Measurements from ENCODE around the gene TBC1D14. TPM values are rescaled to one million over a fixed set of nuclear protein-coding genes. Genes with fewer than 3 reads are reported as not detected.

TBC1D14 gene
- polyA plus RNA-seq, 3 donors = 36.3 to 44.7 (median 39.3) TPM

DNA sequence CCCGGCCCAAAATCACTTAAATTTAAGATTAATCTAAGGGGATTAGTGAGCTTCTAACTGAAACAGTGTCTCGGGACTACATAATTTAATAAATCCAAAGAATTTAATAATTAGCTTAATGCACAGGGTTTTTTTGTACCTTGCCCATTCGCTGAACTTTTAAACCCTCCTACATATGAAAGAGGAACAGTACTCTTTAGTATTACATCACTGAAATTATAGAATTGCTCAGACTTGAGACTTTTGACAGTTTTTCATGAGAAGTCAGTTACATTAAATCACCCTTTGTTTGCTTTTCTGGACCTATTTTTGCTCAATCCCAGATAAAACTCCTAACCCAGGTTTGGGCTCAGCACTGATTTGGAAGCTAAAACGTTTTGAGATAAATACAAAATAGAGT, 131.1 kb downstream of the TBC1D14 start:
- TF ChIP-seq, protein P1, sequence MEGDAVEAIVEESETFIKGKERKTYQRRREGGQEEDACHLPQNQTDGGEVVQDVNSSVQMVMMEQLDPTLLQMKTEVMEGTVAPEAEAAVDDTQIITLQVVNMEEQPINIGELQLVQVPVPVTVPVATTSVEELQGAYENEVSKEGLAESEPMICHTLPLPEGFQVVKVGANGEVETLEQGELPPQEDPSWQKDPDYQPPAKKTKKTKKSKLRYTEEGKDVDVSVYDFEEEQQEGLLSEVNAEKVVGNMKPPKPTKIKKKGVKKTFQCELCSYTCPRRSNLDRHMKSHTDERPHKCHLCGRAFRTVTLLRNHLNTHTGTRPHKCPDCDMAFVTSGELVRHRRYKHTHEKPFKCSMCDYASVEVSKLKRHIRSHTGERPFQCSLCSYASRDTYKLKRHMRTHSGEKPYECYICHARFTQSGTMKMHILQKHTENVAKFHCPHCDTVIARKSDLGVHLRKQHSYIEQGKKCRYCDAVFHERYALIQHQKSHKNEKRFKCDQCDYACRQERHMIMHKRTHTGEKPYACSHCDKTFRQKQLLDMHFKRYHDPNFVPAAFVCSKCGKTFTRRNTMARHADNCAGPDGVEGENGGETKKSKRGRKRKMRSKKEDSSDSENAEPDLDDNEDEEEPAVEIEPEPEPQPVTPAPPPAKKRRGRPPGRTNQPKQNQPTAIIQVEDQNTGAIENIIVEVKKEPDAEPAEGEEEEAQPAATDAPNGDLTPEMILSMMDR (IDR thresholded peaks at IDR 0.05) = no peak
- Histone ChIP-seq H3K79me2 (ENCODE audit: insufficient read depth, low read length) (peaks cover 23% of the 10 kb centered on the region), H3K4me2 (replicated peaks; ENCODE audit: extremely low read depth, low read length, poor library complexity, severe bottlenecking) (peak overlapping the region; percentile 82), H3K36me3 (replicated peaks in 1 of 2; ENCODE audit: control insufficient read depth in 1 of 2, insufficient read depth in 2 of 2, low read length in 2 of 2) (peaks cover 0 to 4% of the 10 kb centered on the region in 2 donors), H3K27ac (ENCODE audit: low read depth in 1 of 2, low read length in 2 of 2) (no peak overlapping the region), H2AFZ (ENCODE audit: insufficient read depth, low read depth, low read length, poor library complexity, severe bottlenecking) (no peak overlapping the region), H4K20me1 (ENCODE audit: insufficient read depth, low read length) (peaks cover 20% of the 10 kb centered on the region), H3K9ac (ENCODE audit: insufficient read depth, low read length, poor library complexity, severe bottlenecking) (no peak overlapping the region), H3K27me3 (ENCODE audit: control insufficient read depth in 2 of 2, insufficient read depth in 2 of 2, low read length in 2 of 2) (no peaks in the 10 kb centered on the region), H3K9me3 (replicated peaks in 1 of 2; ENCODE audit: control insufficient read depth in 1 of 2, insufficient read depth in 1 of 2, low read length in 2 of 2) (no peaks in the 10 kb centered on the region), H3K4me3 (replicated peaks in 1 of 3; ENCODE audit: low read depth in 2 of 3, low read length in 3 of 3) (peak overlapping the region in 1 of 3 experiments; percentile 88), H3K4me1 (ENCODE audit: control insufficient read depth in 1 of 2, insufficient read depth in 2 of 2, low read length in 2 of 2) (peaks cover 39 to 46% of the 10 kb centered on the region in 2 donors)
- peak in 2 of 3 donors; percentile 20 to 34 for DNase-seq
- H3K27ac Mint-ChIP-seq = peak overlapping the region in 4 of 7 donors; percentile 46 to 74 (median 55)
- WGBS (ENCODE audit: insufficient coverage) = 20% methylated on average over 1 of the region's 4 CpGs
- peak overlapping the region; percentile 49 to 63 for H3K4me3 Mint-ChIP-seq
- peaks cover 8 to 13% of the 10 kb centered on the region in 2 donors for H3K36me3 Mint-ChIP-seq
- intact Hi-C loops (cut with micrococcal nuclease) = loop anchor here (5.0 to 10.0 kb wide), 3 partner anchors 53 to 326 kb away; partner anchors contain the start of gene BLOC1S4 (in 1 of the 2)
- peaks cover 0 to 3% (median 0%) of the 10 kb centered on the region in 7 donors for H3K9me3 Mint-ChIP-seq
- H3K27me3 Mint-ChIP-seq (ENCODE audit: low read depth in 3 of 3) = peaks cover 0 to 9% (median 3%) of the 10 kb centered on the region in 3 donors
- peaks cover 41% of the 10 kb centered on the region for H3K4me1 Mint-ChIP-seq

DNA sequence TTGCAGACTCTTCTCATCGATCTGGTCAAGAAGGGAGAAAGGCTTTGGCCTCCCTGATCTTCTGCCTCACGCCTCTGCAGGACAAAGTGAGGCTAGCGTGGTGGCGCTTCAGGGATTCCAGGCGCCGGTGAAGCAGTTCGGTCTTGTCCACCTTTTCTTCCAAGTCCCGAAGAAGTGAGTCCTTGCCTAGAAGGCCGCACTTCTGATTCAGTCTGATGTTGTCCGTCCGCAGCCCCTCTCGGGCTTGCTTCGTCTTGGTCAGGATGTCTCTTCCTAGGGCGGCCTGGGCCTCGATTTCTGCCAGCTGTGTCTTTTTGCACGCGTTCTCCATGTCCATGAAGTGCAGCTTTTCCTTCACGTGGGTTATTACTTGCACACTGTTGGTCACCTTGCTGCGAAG, 131.6 kb downstream of the TBC1D14 start:
- H3K4me3 ChIP-seq (replicated peaks in 1 of 3; ENCODE audit: low read depth in 2 of 3, low read length in 3 of 3) = peak overlapping the region in 1 of 3 experiments; percentile 88
- peaks cover 25% of the 10 kb centered on the region for H4K20me1 ChIP-seq (ENCODE audit: insufficient read depth, low read length)
- TF ChIP-seq, protein P1 (IDR thresholded peaks at IDR 0.05) = no peak
- WGBS (ENCODE audit: insufficient coverage) = 82% methylated on average over 19 of the region's 19 CpGs
- peaks cover 39 to 51% of the 10 kb centered on the region in 2 donors for H3K4me1 ChIP-seq (ENCODE audit: control insufficient read depth in 1 of 2, insufficient read depth in 2 of 2, low read length in 2 of 2)
- peak overlapping the region in 5 of 7 donors; percentile 26 to 93 (median 53) for H3K27ac Mint-ChIP-seq
- H3K27me3 ChIP-seq (ENCODE audit: control insufficient read depth in 2 of 2, insufficient read depth in 2 of 2, low read length in 2 of 2) = no peaks in the 10 kb centered on the region
- H3K9ac ChIP-seq (ENCODE audit: insufficient read depth, low read length, poor library complexity, severe bottlenecking) = no peak overlapping the region
- H3K79me2 ChIP-seq (ENCODE audit: insufficient read depth, low read length) = peaks cover 28% of the 10 kb centered on the region
- peaks cover 0 to 9% (median 3%) of the 10 kb centered on the region in 3 donors for H3K27me3 Mint-ChIP-seq (ENCODE audit: low read depth in 3 of 3)
- H2AFZ ChIP-seq (ENCODE audit: insufficient read depth, low read depth, low read length, poor library complexity, severe bottlenecking) = peak overlapping the region; percentile 88
- no peak for DNase-seq
- H3K36me3 ChIP-seq (replicated peaks in 1 of 2; ENCODE audit: control insufficient read depth in 1 of 2, insufficient read depth in 2 of 2, low read length in 2 of 2) = peaks cover 0 to 9% of the 10 kb centered on the region in 2 donors
- no peaks in the 10 kb centered on the region for H3K9me3 ChIP-seq (replicated peaks in 1 of 2; ENCODE audit: control insufficient read depth in 1 of 2, insufficient read depth in 1 of 2, low read length in 2 of 2)
- peak overlapping the region; percentile 82 for H3K4me2 ChIP-seq (replicated peaks; ENCODE audit: extremely low read depth, low read length, poor library complexity, severe bottlenecking)
- intact Hi-C loops (cut with micrococcal nuclease) = loop anchor here (5.0 to 10.0 kb wide), 3 partner anchors 54 to 326 kb away; partner anchors contain the start of gene BLOC1S4 (in 1 of the 2)
- H3K9me3 Mint-ChIP-seq = peaks cover 0 to 3% (median 0%) of the 10 kb centered on the region in 7 donors
- peak overlapping the region; percentile 89 to 97 for H3K4me3 Mint-ChIP-seq
- H3K27ac ChIP-seq (ENCODE audit: low read depth in 1 of 2, low read length in 2 of 2) = no peak overlapping the region
- peaks cover 45% of the 10 kb centered on the region for H3K4me1 Mint-ChIP-seq
- H3K36me3 Mint-ChIP-seq = peaks cover 9 to 17% of the 10 kb centered on the region in 2 donors

Measured in CD14-positive monocyte (primary cell).